ENCODE results near the gene MKNK1.

The MKNK1 gene

DNA sequence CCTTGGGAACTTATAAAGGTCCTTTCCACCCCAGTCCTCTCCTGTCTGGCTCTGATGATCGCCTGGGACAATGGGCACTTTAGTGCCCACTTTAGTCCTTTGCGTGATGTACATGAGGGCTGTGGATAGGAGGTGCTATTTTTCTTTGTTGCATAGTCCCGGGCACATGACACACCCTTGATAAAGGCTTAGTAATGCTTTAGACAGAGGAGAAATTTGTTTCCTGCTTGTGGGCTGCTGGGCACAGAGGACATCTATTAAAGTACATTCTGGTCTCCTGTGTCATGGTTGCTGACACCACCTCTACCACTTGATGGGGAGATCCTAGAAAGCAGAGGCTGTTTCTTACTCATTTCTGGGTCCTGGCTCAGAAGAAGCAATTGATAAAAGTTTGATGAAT, 47.2 kb downstream of the MKNK1 start:
- DNase-seq (ENCODE audit: low spot score) = no peak
- in situ Hi-C loops (cut with MboI; ENCODE audit: low pct_unique_long_range_greater_than_20kb, low sequenced_read_pairs, unreplicated experiment) = no loop called here
- TF ChIP-seq, protein P1, sequence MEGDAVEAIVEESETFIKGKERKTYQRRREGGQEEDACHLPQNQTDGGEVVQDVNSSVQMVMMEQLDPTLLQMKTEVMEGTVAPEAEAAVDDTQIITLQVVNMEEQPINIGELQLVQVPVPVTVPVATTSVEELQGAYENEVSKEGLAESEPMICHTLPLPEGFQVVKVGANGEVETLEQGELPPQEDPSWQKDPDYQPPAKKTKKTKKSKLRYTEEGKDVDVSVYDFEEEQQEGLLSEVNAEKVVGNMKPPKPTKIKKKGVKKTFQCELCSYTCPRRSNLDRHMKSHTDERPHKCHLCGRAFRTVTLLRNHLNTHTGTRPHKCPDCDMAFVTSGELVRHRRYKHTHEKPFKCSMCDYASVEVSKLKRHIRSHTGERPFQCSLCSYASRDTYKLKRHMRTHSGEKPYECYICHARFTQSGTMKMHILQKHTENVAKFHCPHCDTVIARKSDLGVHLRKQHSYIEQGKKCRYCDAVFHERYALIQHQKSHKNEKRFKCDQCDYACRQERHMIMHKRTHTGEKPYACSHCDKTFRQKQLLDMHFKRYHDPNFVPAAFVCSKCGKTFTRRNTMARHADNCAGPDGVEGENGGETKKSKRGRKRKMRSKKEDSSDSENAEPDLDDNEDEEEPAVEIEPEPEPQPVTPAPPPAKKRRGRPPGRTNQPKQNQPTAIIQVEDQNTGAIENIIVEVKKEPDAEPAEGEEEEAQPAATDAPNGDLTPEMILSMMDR (IDR thresholded peaks at IDR 0.05; ENCODE audit: extremely low read depth, insufficient read depth, missing control alignments) = no peak

DNA sequence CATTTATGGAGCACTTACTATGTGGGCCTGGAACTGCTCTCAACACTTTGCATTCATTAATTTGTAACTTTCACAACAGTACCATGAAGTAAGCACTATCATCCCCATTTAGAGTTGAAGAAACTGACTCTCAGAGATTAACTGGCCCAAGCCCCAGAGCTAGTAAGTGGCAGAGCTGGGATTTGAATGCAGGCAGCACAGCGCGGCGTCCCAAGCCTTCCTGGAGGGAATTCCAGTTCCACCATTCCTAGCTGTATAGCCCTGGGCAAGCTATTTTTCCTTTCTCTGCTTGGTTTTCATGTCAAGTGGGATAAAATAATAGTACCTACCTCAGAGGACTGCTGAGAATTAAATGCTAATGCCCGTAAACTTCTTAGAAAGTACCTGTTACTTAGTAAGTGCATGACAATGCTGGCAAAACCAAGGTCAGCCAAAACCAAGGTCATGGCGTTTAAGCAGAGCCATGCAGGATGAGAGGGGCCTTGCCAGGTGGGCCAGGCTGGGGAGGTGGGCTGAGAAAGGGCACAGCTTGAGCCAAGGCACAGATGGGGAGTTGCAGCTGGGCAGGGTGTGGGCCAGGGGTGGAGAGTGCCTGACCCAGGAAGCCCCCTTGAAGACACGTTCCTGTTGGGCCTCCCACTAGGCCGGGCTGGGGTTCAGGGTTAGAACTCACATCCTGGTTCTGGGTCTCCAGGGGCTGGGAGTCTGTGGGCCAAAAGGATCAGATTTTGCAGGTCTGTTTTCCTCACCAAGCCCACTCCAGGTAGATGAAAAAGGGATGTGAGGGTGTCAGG, 48.0 kb downstream of the MKNK1 start:
- in situ Hi-C loops (cut with MboI; ENCODE audit: low pct_unique_long_range_greater_than_20kb, low sequenced_read_pairs, unreplicated experiment) = no loop called here
- DNase-seq (ENCODE audit: low spot score) = no peak
- TF ChIP-seq, protein P1 (IDR thresholded peaks at IDR 0.05; ENCODE audit: extremely low read depth, insufficient read depth, missing control alignments) = no peak

DNA sequence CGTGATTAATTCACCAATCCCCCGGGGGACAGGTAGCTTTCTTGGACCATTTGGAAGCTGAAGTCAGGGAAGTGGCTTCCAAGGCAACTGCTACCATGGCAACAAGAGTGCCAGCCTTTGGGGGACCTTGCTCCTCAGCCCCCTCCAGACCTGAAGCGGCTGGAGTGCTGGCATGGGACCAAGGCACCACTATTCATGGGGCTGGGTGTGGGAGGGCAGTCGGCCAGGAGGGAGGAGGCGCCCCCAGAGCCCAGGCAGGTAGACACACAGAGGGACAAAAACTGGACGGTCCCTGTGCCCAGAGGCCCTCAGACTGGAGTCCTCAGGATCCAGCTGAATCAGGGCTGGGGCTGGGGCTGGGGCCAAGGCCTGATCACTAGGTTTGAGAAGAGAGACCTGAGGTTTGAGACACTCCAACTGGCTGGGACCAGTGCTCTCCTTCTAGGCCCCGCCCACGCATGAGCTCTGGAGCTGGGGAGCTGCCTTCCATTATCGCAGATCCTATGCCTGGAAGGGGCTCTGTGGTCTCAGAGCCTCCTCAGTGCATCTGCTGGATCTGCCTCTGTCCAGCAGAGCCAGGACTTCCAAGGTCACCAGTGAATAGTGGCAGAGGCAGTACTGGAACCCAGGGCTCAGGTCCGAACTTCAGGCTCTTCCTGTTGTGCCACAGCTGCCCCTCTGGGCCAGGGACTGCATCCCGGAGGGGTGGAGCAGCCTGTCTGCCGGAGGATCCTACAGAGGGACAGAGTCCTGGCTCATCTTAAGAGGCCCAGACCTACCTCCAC, 49.3 kb downstream of the MKNK1 start:
- no peak for DNase-seq (ENCODE audit: low spot score)
- in situ Hi-C loops (cut with MboI; ENCODE audit: low pct_unique_long_range_greater_than_20kb, low sequenced_read_pairs, unreplicated experiment) = no loop called here
- TF ChIP-seq, protein P1 (IDR thresholded peaks at IDR 0.05; ENCODE audit: extremely low read depth, insufficient read depth, missing control alignments) = no peak

DNA sequence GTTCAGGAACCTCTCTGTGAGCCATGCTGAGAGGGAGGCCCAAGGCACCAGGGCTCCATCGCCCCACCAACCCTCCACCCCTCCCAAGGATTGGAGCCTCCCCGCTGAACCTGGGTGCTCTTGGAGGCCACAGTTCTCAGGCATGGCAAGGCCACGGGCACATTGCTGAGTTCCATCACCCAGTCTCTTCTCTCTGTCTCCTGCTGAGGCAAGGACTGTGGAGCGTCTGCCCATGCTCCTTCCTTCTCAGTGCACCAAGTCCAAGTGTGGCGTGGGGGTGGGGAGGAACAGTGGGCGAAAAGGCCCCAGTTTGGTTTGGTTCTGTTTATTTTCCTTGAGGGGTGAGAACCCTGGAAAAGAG, 49.9 kb downstream of the MKNK1 start:
- DNase-seq (ENCODE audit: low spot score) = no peak
- in situ Hi-C loops (cut with MboI; ENCODE audit: low pct_unique_long_range_greater_than_20kb, low sequenced_read_pairs, unreplicated experiment) = no loop called here
- TF ChIP-seq, protein P1 (IDR thresholded peaks at IDR 0.05; ENCODE audit: extremely low read depth, insufficient read depth, missing control alignments) = no peak

DNA sequence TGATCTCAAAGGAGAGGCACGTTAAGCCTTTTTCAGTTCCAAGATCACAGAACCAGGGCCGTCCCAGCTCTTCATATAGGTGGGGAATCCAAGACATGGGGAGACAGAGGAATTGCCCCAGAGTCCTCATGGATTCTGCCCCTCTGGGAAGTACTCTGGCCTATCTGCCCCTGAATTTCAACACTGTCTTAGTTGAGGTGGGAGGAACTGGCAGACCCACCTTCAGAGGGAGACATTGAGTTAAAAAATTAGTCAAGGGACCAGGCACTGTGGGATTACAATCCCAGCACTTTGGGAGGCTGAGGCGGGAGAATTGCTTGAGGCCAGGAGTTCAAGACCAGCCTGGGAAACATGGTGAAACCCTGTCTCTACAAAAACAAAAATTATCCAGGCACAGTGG, 50.6 kb downstream of the MKNK1 start:
- in situ Hi-C loops (cut with MboI; ENCODE audit: low pct_unique_long_range_greater_than_20kb, low sequenced_read_pairs, unreplicated experiment) = no loop called here
- DNase-seq (ENCODE audit: low spot score) = no peak
- TF ChIP-seq, protein P1 (IDR thresholded peaks at IDR 0.05; ENCODE audit: extremely low read depth, insufficient read depth, missing control alignments) = no peak

DNA sequence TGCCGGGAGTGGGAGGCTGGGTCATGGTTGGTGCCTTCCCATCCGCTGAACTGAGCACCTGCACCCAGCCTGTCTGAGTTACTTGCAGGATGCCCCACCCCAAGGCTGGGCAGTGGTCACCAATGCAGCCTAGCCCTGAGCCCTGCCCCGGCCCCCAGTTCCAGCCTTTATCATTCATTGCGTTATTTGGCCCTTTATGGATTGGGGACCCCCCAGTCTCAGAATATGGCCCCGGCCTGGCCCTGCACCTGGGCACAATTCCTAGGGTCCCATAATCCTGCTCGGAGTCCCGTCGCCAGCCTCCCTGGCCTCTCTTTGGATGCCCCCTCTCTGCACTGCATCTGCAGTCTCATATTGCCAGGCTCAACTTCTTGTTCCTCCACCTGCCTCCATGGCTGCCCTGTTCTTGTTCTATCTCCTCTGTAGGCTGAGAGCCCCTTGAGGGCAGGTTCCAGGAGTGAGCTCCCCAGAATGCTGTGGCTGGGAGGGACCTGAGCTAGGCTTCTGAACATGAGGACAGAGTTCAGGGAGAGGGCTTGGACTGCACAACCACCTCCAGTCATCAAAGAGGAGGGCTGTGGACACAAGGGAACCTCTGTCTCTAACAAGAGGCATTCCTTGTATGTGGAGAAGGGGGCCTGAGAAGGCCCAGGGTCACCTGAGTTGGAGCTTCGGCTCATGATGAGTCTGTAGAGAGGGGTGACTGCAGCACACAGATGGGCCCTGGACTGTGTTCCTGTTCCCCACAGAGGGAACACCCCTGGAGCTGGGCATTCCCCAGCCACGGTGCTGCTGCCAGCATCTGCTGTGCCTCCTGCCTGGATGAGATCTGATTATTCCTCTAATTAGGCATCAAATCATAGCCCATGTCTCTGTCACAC, 51.5 kb downstream of the MKNK1 start:
- TF ChIP-seq, protein P1 (IDR thresholded peaks at IDR 0.05; ENCODE audit: extremely low read depth, insufficient read depth, missing control alignments) = no peak
- in situ Hi-C loops (cut with MboI; ENCODE audit: low pct_unique_long_range_greater_than_20kb, low sequenced_read_pairs, unreplicated experiment) = no loop called here

More for the DNA sequence above, 51.5 kb downstream of the MKNK1 start:
- no peak for DNase-seq (ENCODE audit: low spot score)
